Stimulated activated CD4-positive, alpha-beta T cell treated with anti-CD3 and anti-CD28 coated beads, TNF-alpha, amount 100 ng/mL, for 1 hour (primary cell): ENCODE data around the gene GNMT.

Source experiments
- DNase-seq, 3 donors: peaks; one replicate each; pipeline ENCODE4 v3.0.0-alpha.2; 2020; ENCODE audit warnings: low read depth in 3 of 3, low spot score in 1 of 3

The GNMT gene

GRCh38 chr6:42960243-42961019, at the start of gene GNMT:
Gene GNMT, plus strand, starts transcription at chr6:42960754. Its CDS starts 14 bp downstream, at chr6:42960768.
- DNase-seq: peak in 1 of 3 donors; percentile 24

- no peak for DNase-seq
Observed at GRCh38 chr6:42911171-42912021, 49.2 kb upstream of the GNMT start.

- no peak for DNase-seq
Observed at GRCh38 chr6:42914546-42914945, 46.0 kb upstream of the GNMT start.

- no peak for DNase-seq
Observed at GRCh38 chr6:42915732-42916131, 44.8 kb upstream of the GNMT start, which contains the start of gene PTCRA. Gene PTCRA, plus strand, starts transcription at chr6:42916053. Its CDS starts 17 bp downstream, at chr6:42916070.

GRCh38 chr6:42916288-42916687, 44.3 kb upstream of the GNMT start:
- DNase-seq: no peak

GRCh38 chr6:42921801-42922200, 38.8 kb upstream of the GNMT start:
- DNase-seq: no peak

GRCh38 chr6:42923666-42924065, 36.9 kb upstream of the GNMT start:
- no peak for DNase-seq

- no peak for DNase-seq
Observed at GRCh38 chr6:42925248-42925857, 35.2 kb upstream of the GNMT start.

GRCh38 chr6:42928986-42929820, 31.4 kb upstream of the GNMT start, which contains the start of gene CNPY3:
Gene CNPY3, plus strand, starts transcription at chr6:42929480. Its CDS starts 91 bp downstream, at chr6:42929571.
- DNase-seq: peak; percentile 78 to 84 (median 80)

GRCh38 chr6:42929821-42930360, 30.7 kb upstream of the GNMT start:
- peak; percentile 24 to 36 (median 27) for DNase-seq

GRCh38 chr6:42932412-42932811, 28.1 kb upstream of the GNMT start:
- DNase-seq: no peak

- DNase-seq: no peak
Observed at GRCh38 chr6:42933205-42933604, 27.3 kb upstream of the GNMT start.

GRCh38 chr6:42935322-42935721, 25.2 kb upstream of the GNMT start:
- DNase-seq: no peak

GRCh38 chr6:42936398-42936797, 24.2 kb upstream of the GNMT start:
- DNase-seq: no peak

- DNase-seq: no peak
Observed at GRCh38 chr6:42937548-42938427, 22.8 kb upstream of the GNMT start.

GRCh38 chr6:42938428-42938796, 22.1 kb upstream of the GNMT start:
- no peak for DNase-seq

- DNase-seq: no peak
Observed at GRCh38 chr6:42938987-42939809, 21.4 kb upstream of the GNMT start.

GRCh38 chr6:42939810-42940167, 20.8 kb upstream of the GNMT start:
- DNase-seq: no peak
